ENCODE measurements around the gene HSPG2.

Gene HSPG2

GRCh38 chr1:21906173-21907078 is 30.7 kb downstream of the HSPG2 start:
- Histone ChIP-seq H3K4me3 (ENCODE audit: low read length in 2 of 2) (no peak overlapping the region), H3K9ac (ENCODE audit: low read depth in 1 of 2, low read length in 2 of 2) (no peak overlapping the region), H3K36me3 (ENCODE audit: control insufficient read depth in 2 of 2, insufficient read depth in 2 of 2, low read length in 2 of 2) (no peaks in the 10 kb centered on the region), H3K27ac (ENCODE audit: low read depth in 2 of 2, low read length in 2 of 2) (peak overlapping the region; percentile 43 to 59), H3K27me3 (ENCODE audit: control insufficient read depth in 2 of 2, insufficient read depth in 2 of 2, low read length in 2 of 2) (no peaks in the 10 kb centered on the region), H3K9me3 (ENCODE audit: control insufficient read depth in 2 of 2, low read length in 2 of 2) (no peaks in the 10 kb centered on the region), H3K4me1 (ENCODE audit: control insufficient read depth in 2 of 2, insufficient read depth in 2 of 2, low read length in 2 of 2) (peaks cover 53 to 64% of the 10 kb centered on the region in 2 donors)

- no peaks in the 10 kb centered on the region for H3K36me3 ChIP-seq (ENCODE audit: control insufficient read depth in 2 of 2, insufficient read depth in 2 of 2, low read length in 2 of 2)
- no peaks in the 10 kb centered on the region for H3K27me3 ChIP-seq (ENCODE audit: control insufficient read depth in 2 of 2, insufficient read depth in 2 of 2, low read length in 2 of 2)
- H3K9me3 ChIP-seq (ENCODE audit: control insufficient read depth in 2 of 2, low read length in 2 of 2) = no peaks in the 10 kb centered on the region
- peak overlapping the region; percentile 32 to 79 for H3K9ac ChIP-seq (ENCODE audit: low read depth in 1 of 2, low read length in 2 of 2)
- peak overlapping the region; percentile 11 to 44 for H3K4me3 ChIP-seq (ENCODE audit: low read length in 2 of 2)
- peaks cover 55 to 66% of the 10 kb centered on the region in 2 donors for H3K4me1 ChIP-seq (ENCODE audit: control insufficient read depth in 2 of 2, insufficient read depth in 2 of 2, low read length in 2 of 2)
- H3K27ac ChIP-seq (ENCODE audit: low read depth in 2 of 2, low read length in 2 of 2) = peak overlapping the region; percentile 96 to 97
Observed at GRCh38 chr1:21904704-21905520, 32.2 kb downstream of the HSPG2 start.

- H3K4me1 ChIP-seq (ENCODE audit: control insufficient read depth in 2 of 2, insufficient read depth in 2 of 2, low read length in 2 of 2) = peaks cover 56 to 66% of the 10 kb centered on the region in 2 donors
- H3K36me3 ChIP-seq (ENCODE audit: control insufficient read depth in 2 of 2, insufficient read depth in 2 of 2, low read length in 2 of 2) = no peaks in the 10 kb centered on the region
- H3K27ac ChIP-seq (ENCODE audit: low read depth in 2 of 2, low read length in 2 of 2) = peak overlapping the region; percentile 96 to 97
- peak overlapping the region; percentile 60 to 79 for H3K9ac ChIP-seq (ENCODE audit: low read depth in 1 of 2, low read length in 2 of 2)
- H3K27me3 ChIP-seq (ENCODE audit: control insufficient read depth in 2 of 2, insufficient read depth in 2 of 2, low read length in 2 of 2) = no peaks in the 10 kb centered on the region
- no peaks in the 10 kb centered on the region for H3K9me3 ChIP-seq (ENCODE audit: control insufficient read depth in 2 of 2, low read length in 2 of 2)
- peak overlapping the region; percentile 33 to 44 for H3K4me3 ChIP-seq (ENCODE audit: low read length in 2 of 2)
Observed at GRCh38 chr1:21904454-21904703, 32.7 kb downstream of the HSPG2 start.

GRCh38 chr1:21903638-21904453 is 33.3 kb downstream of the HSPG2 start:
- Histone ChIP-seq H3K9me3 (ENCODE audit: control insufficient read depth in 2 of 2, low read length in 2 of 2) (no peaks in the 10 kb centered on the region), H3K27me3 (ENCODE audit: control insufficient read depth in 2 of 2, insufficient read depth in 2 of 2, low read length in 2 of 2) (no peaks in the 10 kb centered on the region), H3K27ac (ENCODE audit: low read depth in 2 of 2, low read length in 2 of 2) (peak overlapping the region; percentile 96 to 97), H3K36me3 (ENCODE audit: control insufficient read depth in 2 of 2, insufficient read depth in 2 of 2, low read length in 2 of 2) (no peaks in the 10 kb centered on the region), H3K4me1 (ENCODE audit: control insufficient read depth in 2 of 2, insufficient read depth in 2 of 2, low read length in 2 of 2) (peaks cover 62 to 67% of the 10 kb centered on the region in 2 donors), H3K9ac (ENCODE audit: low read depth in 1 of 2, low read length in 2 of 2) (peak overlapping the region; percentile 60 to 79), H3K4me3 (ENCODE audit: low read length in 2 of 2) (peak overlapping the region in 1 of 2 donors; percentile 33)

GRCh38 chr1:21902026-21903012 is 34.8 kb downstream of the HSPG2 start:
- H3K9ac ChIP-seq (ENCODE audit: low read depth in 1 of 2, low read length in 2 of 2) = peak overlapping the region; percentile 17 to 21
- H3K4me3 ChIP-seq (ENCODE audit: low read length in 2 of 2) = no peak overlapping the region
- H3K36me3 ChIP-seq (ENCODE audit: control insufficient read depth in 2 of 2, insufficient read depth in 2 of 2, low read length in 2 of 2) = no peaks in the 10 kb centered on the region
- peak overlapping the region; percentile 55 to 67 for H3K27ac ChIP-seq (ENCODE audit: low read depth in 2 of 2, low read length in 2 of 2)
- H3K9me3 ChIP-seq (ENCODE audit: control insufficient read depth in 2 of 2, low read length in 2 of 2) = no peaks in the 10 kb centered on the region
- peaks cover 74 to 79% of the 10 kb centered on the region in 2 donors for H3K4me1 ChIP-seq (ENCODE audit: control insufficient read depth in 2 of 2, insufficient read depth in 2 of 2, low read length in 2 of 2)
- no peaks in the 10 kb centered on the region for H3K27me3 ChIP-seq (ENCODE audit: control insufficient read depth in 2 of 2, insufficient read depth in 2 of 2, low read length in 2 of 2)

- H3K27ac ChIP-seq (ENCODE audit: low read depth in 2 of 2, low read length in 2 of 2) = peak overlapping the region; percentile 55 to 67
- H3K4me3 ChIP-seq (ENCODE audit: low read length in 2 of 2) = no peak overlapping the region
- H3K9me3 ChIP-seq (ENCODE audit: control insufficient read depth in 2 of 2, low read length in 2 of 2) = no peaks in the 10 kb centered on the region
- no peaks in the 10 kb centered on the region for H3K36me3 ChIP-seq (ENCODE audit: control insufficient read depth in 2 of 2, insufficient read depth in 2 of 2, low read length in 2 of 2)
- H3K9ac ChIP-seq (ENCODE audit: low read depth in 1 of 2, low read length in 2 of 2) = peak overlapping the region in 1 of 2 donors; percentile 21
- peaks cover 80 to 88% of the 10 kb centered on the region in 2 donors for H3K4me1 ChIP-seq (ENCODE audit: control insufficient read depth in 2 of 2, insufficient read depth in 2 of 2, low read length in 2 of 2)
- H3K27me3 ChIP-seq (ENCODE audit: control insufficient read depth in 2 of 2, insufficient read depth in 2 of 2, low read length in 2 of 2) = no peaks in the 10 kb centered on the region
Observed at GRCh38 chr1:21901473-21901847, 35.6 kb downstream of the HSPG2 start.

GRCh38 chr1:21900766-21901472 is 36.2 kb downstream of the HSPG2 start:
- no peak overlapping the region for H3K9ac ChIP-seq (ENCODE audit: low read depth in 1 of 2, low read length in 2 of 2)
- H3K4me1 ChIP-seq (ENCODE audit: control insufficient read depth in 2 of 2, insufficient read depth in 2 of 2, low read length in 2 of 2) = peaks cover 81 to 89% of the 10 kb centered on the region in 2 donors
- peak overlapping the region; percentile 49 to 67 for H3K27ac ChIP-seq (ENCODE audit: low read depth in 2 of 2, low read length in 2 of 2)
- H3K36me3 ChIP-seq (ENCODE audit: control insufficient read depth in 2 of 2, insufficient read depth in 2 of 2, low read length in 2 of 2) = peaks cover 0 to 3% of the 10 kb centered on the region in 2 donors
- no peak overlapping the region for H3K4me3 ChIP-seq (ENCODE audit: low read length in 2 of 2)
- no peaks in the 10 kb centered on the region for H3K27me3 ChIP-seq (ENCODE audit: control insufficient read depth in 2 of 2, insufficient read depth in 2 of 2, low read length in 2 of 2)
- H3K9me3 ChIP-seq (ENCODE audit: control insufficient read depth in 2 of 2, low read length in 2 of 2) = no peaks in the 10 kb centered on the region

GRCh38 chr1:21899987-21900386 is 37.1 kb downstream of the HSPG2 start:
- Histone ChIP-seq H3K36me3 (ENCODE audit: control insufficient read depth in 2 of 2, insufficient read depth in 2 of 2, low read length in 2 of 2) (peaks cover 7 to 12% of the 10 kb centered on the region in 2 donors), H3K27me3 (ENCODE audit: control insufficient read depth in 2 of 2, insufficient read depth in 2 of 2, low read length in 2 of 2) (no peaks in the 10 kb centered on the region), H3K4me1 (ENCODE audit: control insufficient read depth in 2 of 2, insufficient read depth in 2 of 2, low read length in 2 of 2) (peaks cover 82 to 87% of the 10 kb centered on the region in 2 donors), H3K9ac (ENCODE audit: low read depth in 1 of 2, low read length in 2 of 2) (no peak overlapping the region), H3K9me3 (ENCODE audit: control insufficient read depth in 2 of 2, low read length in 2 of 2) (no peaks in the 10 kb centered on the region), H3K4me3 (ENCODE audit: low read length in 2 of 2) (no peak overlapping the region), H3K27ac (ENCODE audit: low read depth in 2 of 2, low read length in 2 of 2) (peak overlapping the region; percentile 37 to 61)

All from mucosa of rectum (tissue), 2 donors.